ENCODE measurements around the gene HLA-DOA.

DNA sequence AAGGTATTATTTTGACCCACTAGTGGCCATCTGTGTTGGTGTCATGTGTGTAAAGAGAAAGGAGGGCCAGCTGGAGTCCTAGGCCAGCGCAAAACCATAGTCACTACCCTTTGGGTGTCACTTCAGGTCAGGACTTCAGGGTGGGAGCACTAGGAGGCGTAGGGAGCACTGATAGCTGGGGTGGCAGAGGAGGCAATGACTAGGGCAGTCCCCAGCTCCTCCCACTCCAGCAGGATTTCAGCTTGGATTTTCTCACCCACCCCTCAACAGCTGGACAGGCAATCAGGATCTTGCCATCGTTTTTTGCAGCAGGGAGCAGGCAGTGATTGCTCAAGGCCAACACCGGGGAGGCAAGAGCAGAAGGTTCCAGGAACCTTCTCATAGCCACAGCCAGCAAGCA lies 4.2 kb upstream of the HLA-DOA start:
- TF ChIP-seq POLR2A (IDR thresholded peaks at IDR 0.05) = no peak
- TF ChIP-seq, protein P1, sequence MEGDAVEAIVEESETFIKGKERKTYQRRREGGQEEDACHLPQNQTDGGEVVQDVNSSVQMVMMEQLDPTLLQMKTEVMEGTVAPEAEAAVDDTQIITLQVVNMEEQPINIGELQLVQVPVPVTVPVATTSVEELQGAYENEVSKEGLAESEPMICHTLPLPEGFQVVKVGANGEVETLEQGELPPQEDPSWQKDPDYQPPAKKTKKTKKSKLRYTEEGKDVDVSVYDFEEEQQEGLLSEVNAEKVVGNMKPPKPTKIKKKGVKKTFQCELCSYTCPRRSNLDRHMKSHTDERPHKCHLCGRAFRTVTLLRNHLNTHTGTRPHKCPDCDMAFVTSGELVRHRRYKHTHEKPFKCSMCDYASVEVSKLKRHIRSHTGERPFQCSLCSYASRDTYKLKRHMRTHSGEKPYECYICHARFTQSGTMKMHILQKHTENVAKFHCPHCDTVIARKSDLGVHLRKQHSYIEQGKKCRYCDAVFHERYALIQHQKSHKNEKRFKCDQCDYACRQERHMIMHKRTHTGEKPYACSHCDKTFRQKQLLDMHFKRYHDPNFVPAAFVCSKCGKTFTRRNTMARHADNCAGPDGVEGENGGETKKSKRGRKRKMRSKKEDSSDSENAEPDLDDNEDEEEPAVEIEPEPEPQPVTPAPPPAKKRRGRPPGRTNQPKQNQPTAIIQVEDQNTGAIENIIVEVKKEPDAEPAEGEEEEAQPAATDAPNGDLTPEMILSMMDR (IDR thresholded peaks at IDR 0.05) = no peak

Data from thyroid gland (tissue), 4 donors.